ENCODE results near the gene CLDN20.
A peak's percentile ranks its signal among the peaks of the same experiment; 100 is the strongest.

GRCh38 chr6:155313602-155314091 lies 49.8 kb downstream of the CLDN20 start:
- TF ChIP-seq PRDM6 (tag by site-specific recombination; IDR thresholded peaks at IDR 0.05): no peak
- no peak; the same call in 1 of the 2 replicates for TF ChIP-seq MZF1 (tag by site-specific recombination; IDR thresholded peaks at IDR 0.05; ENCODE audit: borderline replicate concordance)
- TF ChIP-seq CTCF (tag by site-specific recombination; IDR thresholded peaks at IDR 0.05): peak; percentile 39; the same call in 1 of the 2 replicates
- peak; percentile 8; the same call in 1 of the 2 replicates for TF ChIP-seq ZNF513 (tag by site-specific recombination; IDR thresholded peaks at IDR 0.05)
- TF ChIP-seq PATZ1 (tag by site-specific recombination; IDR thresholded peaks at IDR 0.05): no peak
- TF ChIP-seq ZNF114 (tag by site-specific recombination; IDR thresholded peaks at IDR 0.05): no peak
- no peak for TF ChIP-seq ZNF549 (tag by site-specific recombination; IDR thresholded peaks at IDR 0.05)
- TF ChIP-seq ZBTB6 (tag by site-specific recombination; IDR thresholded peaks at IDR 0.05): no peak
- no peak for TF ChIP-seq ZNF692 (tag by site-specific recombination; IDR thresholded peaks at IDR 0.05)
